PC-3 (cell line): ENCODE results near the gene HOXB1. TPM values are rescaled to one million over a fixed set of nuclear protein-coding genes. Genes with fewer than 3 reads are reported as not detected.

Source experiments
- ATAC-seq: fragments of 200-7000 bp; cut with Tn5 transposase; 2 replicates; pipeline ENCODE4 v1.9.1; 2020; ENCODE audit warnings: mild to moderate bottlenecking, moderate library complexity
- BruUV-seq: library from RNA; stranded (reverse); fragments of 400-500 nt; replicated peaks from 2 replicates; lab custom pipeline; 2021; lab: Mats Ljungman, UMichigan
- CTCF ChIA-PET: fragments of 300-600 bp; sonication (Branson Sonifier 250); formaldehyde crosslinking; loops from one replicate; lab custom pipeline; 2022; ENCODE audit warnings: antibody characterized with exemption; lab: Charles Lee
- POLR2A ChIA-PET: fragments of 300-600 bp; sonication (Branson Sonifier 250); formaldehyde crosslinking; loops from one replicate; lab custom pipeline; 2022; ENCODE audit warnings: antibody characterized with exemption; ENCODE audit not compliant: unreplicated experiment; lab: Charles Lee
- DNase-seq: peaks from one replicate; pipeline ENCODE4 v3.0.0-alpha.2; 2015
- H2AFZ ChIP-seq: fragments of 300-600 bp; sonication (generic); 2 replicates; pipeline ENCODE4 v1.6.0; 2016; ENCODE audit warnings: antibody characterized with exemption, low read length
- H3F3A ChIP-seq: fragments of 300-600 bp; sonication (generic); one replicate; pipeline ENCODE4 v1.6.0; 2017; ENCODE audit warnings: antibody characterized with exemption, low read length, control low read depth, mild to moderate bottlenecking; ENCODE audit not compliant: unreplicated experiment
- H3K27ac ChIP-seq: fragments of 300-600 bp; sonication (generic); 2 replicates; pipeline ENCODE4 v1.5.1; 2016; ENCODE audit warnings: mild to moderate bottlenecking, low read length
- H3K27me3 ChIP-seq: fragments of 300-600 bp; sonication (generic); 2 replicates; pipeline ENCODE4 v1.6.1; 2016; ENCODE audit warnings: low read length, mixed read lengths
- H3K36me3 ChIP-seq: fragments of 300-600 bp; sonication (generic); 2 replicates; pipeline ENCODE4 v1.6.1; 2016; ENCODE audit warnings: low read depth, mixed run types, low read length, mixed read lengths
- H3K4me1 ChIP-seq: fragments of 300-600 bp; sonication (generic); 2 replicates; pipeline ENCODE4 v1.5.1; 2016; ENCODE audit warnings: low read length; ENCODE audit not compliant: insufficient read depth
- H3K4me2 ChIP-seq: fragments of 300-600 bp; sonication (generic); 2 replicates; pipeline ENCODE4 v1.6.0; 2016; ENCODE audit warnings: low read length
- H3K4me3 ChIP-seq: fragments of 300-600 bp; sonication (generic); 2 replicates; pipeline ENCODE4 v1.5.1; 2016; ENCODE audit warnings: mild to moderate bottlenecking, low read length, mixed read lengths
- H3K79me2 ChIP-seq: fragments of 300-600 bp; sonication (generic); 2 replicates; pipeline ENCODE4 v1.6.1; 2017; ENCODE audit warnings: low read length, mixed read lengths
- H3K9ac ChIP-seq: fragments of 300-600 bp; sonication (generic); 2 replicates; pipeline ENCODE4 v1.6.0; 2016; ENCODE audit warnings: mild to moderate bottlenecking, low read length
- H3K9me2 ChIP-seq: fragments of 300-600 bp; sonication (generic); replicated peaks from 2 replicates; pipeline ENCODE4 v1.6.1; 2016; ENCODE audit warnings: mixed run types, low read length, mixed read lengths
- H3K9me3 ChIP-seq: fragments of 300-600 bp; sonication (generic); 2 replicates; pipeline ENCODE4 v1.6.1; 2016; ENCODE audit warnings: low read length, mixed read lengths
- H4K20me1 ChIP-seq: fragments of 300-600 bp; sonication (generic); 2 replicates; pipeline ENCODE4 v1.6.1; 2016; ENCODE audit warnings: low read length, mixed read lengths
- EZH2 ChIP-seq: fragments of 300-600 bp; sonication (generic); IDR thresholded peaks from one replicate; pipeline ENCODE4 v1.6.1; 2017; ENCODE audit warnings: antibody characterized with exemption, mild to moderate bottlenecking, low read length; ENCODE audit not compliant: unreplicated experiment
- EZH2phosphoT487 ChIP-seq: fragments of 300-600 bp; sonication (generic); IDR thresholded peaks from 2 replicates; pipeline ENCODE4 v1.6.1; 2018; ENCODE audit warnings: mild to moderate bottlenecking, antibody characterized with exemption, low read length, borderline replicate concordance
- intact Hi-C: fragments of 100-400 bp; cut with micrococcal nuclease; formaldehyde crosslinking; loops from 2 replicates; pipeline ENCODE4 v1.9.0; 2023
- total RNA-seq: library from RNA; depleted of rRNA; stranded (reverse); fragments of >200 nt; gene quantifications from 2 replicates; pipeline ENCODE4 v1.2.3, GENCODE V29; 2014
- TF ChIP-seq, protein P1 (sequence below): fragments of 300-600 bp; sonication (generic); conservative IDR thresholded peaks from 2 replicates; pipeline ENCODE4 v1.5.1; 2017; ENCODE audit warnings: antibody characterized with exemption, low read depth, mild to moderate bottlenecking, low read length

HOXB1 gene
- total RNA-seq, 1 experiment from 2014 or later = not detected

DNA sequence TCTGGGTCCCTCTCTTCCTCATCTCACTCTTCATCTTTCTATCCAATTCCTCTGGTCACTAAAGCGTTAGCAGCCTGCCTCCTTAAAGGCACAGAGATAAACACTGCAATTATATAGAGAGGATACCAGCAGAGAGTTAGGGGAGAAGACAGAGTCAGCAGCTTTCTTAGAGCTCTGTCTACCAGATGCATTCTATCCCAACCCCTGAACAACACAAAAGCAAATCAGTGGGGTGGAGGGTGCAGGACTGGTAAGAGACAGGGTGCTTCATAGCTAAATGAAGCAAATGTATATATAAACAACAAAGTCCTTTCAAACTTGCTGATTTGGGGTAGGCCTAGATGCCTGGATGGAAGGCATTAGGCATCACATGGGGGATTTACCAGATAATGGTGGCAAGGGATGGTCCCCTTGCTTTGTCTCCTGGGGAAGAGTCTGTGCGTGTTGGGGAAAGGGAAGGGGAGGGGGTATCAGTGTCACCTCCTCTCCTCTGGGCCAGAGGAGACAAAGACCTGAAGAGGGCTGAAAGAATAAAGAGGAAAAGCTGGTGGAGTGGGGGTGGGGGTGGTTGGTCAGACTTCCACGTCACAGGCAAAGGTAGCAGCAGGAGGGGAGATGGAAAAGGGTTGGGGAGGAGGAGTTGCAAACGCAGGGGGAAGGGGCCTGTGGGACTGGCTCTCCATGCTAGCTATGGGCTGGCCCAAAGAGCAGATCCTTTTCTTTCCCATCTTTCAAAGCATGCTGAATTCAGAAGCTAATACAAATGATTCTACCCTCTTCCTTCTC lies 35.3 kb upstream of the HOXB1 start:
- H3K4me1 ChIP-seq = no peaks in the 10 kb centered on the region
- H3K79me2 ChIP-seq = no peaks in the 10 kb centered on the region
- no peaks in the 10 kb centered on the region for H3K36me3 ChIP-seq
- no peak overlapping the region for H3K4me2 ChIP-seq
- H3K9me2 ChIP-seq = no peaks in the 10 kb centered on the region
- H3K9ac ChIP-seq = no peak overlapping the region
- DNase-seq (no peak), ATAC-seq (no peak)
- ChIA-PET CTCF (interaction anchor here (0.6 kb wide), 1 partner anchor 11 kb away, joined by 3 read pairs; no protein-coding TSS in a partner anchor), POLR2A (no interaction called here)
- H3K27ac ChIP-seq = no peak overlapping the region
- no TSS peak for BruUV-seq
- H2AFZ ChIP-seq = no peak overlapping the region
- no peaks in the 10 kb centered on the region for H3F3A ChIP-seq
- H4K20me1 ChIP-seq = no peaks in the 10 kb centered on the region
- H3K27me3 ChIP-seq = no peaks in the 10 kb centered on the region
- TF ChIP-seq EZH2 = no peak
- no peak for TF ChIP-seq EZH2phosphoT487
- TF ChIP-seq, protein P1, sequence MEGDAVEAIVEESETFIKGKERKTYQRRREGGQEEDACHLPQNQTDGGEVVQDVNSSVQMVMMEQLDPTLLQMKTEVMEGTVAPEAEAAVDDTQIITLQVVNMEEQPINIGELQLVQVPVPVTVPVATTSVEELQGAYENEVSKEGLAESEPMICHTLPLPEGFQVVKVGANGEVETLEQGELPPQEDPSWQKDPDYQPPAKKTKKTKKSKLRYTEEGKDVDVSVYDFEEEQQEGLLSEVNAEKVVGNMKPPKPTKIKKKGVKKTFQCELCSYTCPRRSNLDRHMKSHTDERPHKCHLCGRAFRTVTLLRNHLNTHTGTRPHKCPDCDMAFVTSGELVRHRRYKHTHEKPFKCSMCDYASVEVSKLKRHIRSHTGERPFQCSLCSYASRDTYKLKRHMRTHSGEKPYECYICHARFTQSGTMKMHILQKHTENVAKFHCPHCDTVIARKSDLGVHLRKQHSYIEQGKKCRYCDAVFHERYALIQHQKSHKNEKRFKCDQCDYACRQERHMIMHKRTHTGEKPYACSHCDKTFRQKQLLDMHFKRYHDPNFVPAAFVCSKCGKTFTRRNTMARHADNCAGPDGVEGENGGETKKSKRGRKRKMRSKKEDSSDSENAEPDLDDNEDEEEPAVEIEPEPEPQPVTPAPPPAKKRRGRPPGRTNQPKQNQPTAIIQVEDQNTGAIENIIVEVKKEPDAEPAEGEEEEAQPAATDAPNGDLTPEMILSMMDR = no peak
- intact Hi-C loops = no loop called here
- H3K4me3 ChIP-seq = no peak overlapping the region
- no peaks in the 10 kb centered on the region for H3K9me3 ChIP-seq

DNA sequence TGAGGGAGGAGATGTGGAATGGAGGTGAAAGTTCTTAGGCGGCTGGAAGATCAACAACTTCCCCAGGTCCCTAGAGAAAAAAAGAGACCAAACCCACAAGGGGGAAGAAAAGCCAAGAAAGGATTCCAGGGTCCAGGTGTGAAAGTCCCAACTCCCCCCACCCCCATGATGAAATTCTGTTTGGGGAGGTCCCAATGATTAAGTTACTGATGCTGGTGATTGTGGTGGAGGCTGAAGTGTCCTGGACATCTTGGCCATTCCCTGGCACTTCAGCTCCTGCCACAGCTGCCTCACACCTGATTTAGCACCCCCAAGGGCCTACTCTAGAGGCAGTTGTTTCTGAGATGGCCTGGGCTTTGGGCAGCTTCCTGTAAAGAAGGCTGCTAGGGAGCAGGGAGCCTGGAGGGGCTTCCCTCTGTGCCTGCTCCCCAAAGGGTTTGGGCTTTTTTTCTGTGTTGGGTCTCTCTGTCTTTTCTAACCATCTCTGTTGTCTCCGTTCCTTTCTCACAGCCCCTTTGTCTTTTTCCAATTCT lies 34.3 kb upstream of the HOXB1 start:
- Histone ChIP-seq H3K9me3 (no peaks in the 10 kb centered on the region), H3K27me3 (no peaks in the 10 kb centered on the region), H4K20me1 (no peaks in the 10 kb centered on the region), H3K36me3 (no peaks in the 10 kb centered on the region), H3K9me2 (no peaks in the 10 kb centered on the region), H2AFZ (no peak overlapping the region), H3K4me3 (no peak overlapping the region), H3K4me1 (no peaks in the 10 kb centered on the region), H3K4me2 (no peak overlapping the region), H3K27ac (no peak overlapping the region), H3K79me2 (no peaks in the 10 kb centered on the region), H3K9ac (no peak overlapping the region), H3F3A (no peaks in the 10 kb centered on the region)
- no peak for DNase-seq
- intact Hi-C loops = no loop called here
- ChIA-PET CTCF (no interaction called here), POLR2A (no interaction called here)
- ATAC-seq = no peak
- BruUV-seq = no TSS peak
- no peak for TF ChIP-seq EZH2phosphoT487
- TF ChIP-seq, protein P1 = no peak
- TF ChIP-seq EZH2 = no peak
